GM19193 (cell line): ENCODE measurements around the gene LYSET.

Experiments used
- POLR2A ChIP-seq: IDR thresholded peaks from 4 replicates; pipeline ENCODE4 v1.6.1; 2011; ENCODE audit not compliant: insufficient read depth, insufficient read length; ENCODE audit errors: extremely low read depth

Gene LYSET

DNA sequence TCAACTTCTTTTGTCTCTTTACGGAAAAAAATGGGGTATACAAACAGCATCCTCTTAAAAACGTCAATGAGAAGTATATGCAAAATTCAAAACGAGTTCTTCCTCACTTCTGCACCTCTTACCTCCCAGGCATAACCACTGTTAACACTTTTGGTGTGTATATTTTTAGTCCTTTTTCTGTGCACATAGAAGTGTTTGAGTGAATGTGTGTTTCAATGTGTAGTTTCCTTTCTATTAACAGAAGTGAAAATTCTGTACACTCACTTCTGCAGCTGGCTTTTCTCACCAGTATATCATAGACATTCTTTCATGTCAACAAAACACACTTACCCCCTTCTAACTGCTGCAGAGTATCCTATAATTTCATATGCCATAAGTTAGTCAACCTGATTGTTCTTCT lies 27.3 kb downstream of the LYSET start:
- TF ChIP-seq POLR2A, result no peak

DNA sequence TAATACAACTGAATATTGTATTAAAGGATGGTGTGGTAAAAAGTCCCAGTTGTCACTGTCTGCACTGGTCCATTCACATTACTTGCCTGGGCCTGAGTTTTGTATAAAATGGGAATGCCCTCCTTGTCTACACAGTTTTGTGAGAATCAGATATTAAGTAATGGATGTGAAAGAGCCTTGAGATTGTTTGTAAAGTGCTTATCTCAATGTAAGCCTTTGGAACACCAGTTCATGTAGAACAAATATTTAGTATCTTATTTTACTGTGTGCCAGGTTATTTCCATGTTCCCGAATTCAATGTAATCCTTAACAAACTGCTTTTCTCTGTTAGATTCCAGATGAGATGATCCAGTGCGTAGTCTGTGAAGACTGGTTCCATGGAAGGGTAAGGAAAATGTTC lies 29.5 kb downstream of the LYSET start:
- TF ChIP-seq POLR2A, result no peak

DNA sequence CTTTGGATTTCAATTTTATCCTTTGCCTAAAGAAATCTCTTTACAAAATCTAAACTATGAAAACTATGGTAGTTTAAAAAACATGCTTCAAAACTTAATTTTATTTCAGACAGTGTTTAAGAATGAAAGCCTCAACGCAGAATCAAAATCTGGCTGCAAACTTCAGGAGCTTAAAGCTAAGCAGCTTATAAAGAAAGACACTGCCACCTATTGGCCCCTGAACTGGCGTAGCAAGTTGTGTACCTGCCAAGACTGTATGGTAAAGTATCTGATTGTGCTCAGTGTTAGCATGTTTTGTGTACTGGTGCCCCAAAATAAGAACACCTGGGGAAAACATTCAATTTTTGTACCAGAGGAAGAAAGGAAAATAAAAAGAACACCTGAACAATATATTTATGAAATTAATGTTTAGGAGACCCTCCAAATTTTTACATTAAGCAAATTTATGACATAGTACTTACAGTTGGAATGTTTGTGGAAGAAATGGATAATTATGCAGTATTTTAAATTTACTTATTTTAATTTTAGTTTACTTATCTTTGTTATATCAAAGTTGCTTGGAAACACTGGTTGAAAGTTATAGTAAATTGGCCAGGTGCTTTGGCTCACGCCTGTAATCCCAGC lies 34.1 kb downstream of the LYSET start:
- no peak for TF ChIP-seq POLR2A

DNA sequence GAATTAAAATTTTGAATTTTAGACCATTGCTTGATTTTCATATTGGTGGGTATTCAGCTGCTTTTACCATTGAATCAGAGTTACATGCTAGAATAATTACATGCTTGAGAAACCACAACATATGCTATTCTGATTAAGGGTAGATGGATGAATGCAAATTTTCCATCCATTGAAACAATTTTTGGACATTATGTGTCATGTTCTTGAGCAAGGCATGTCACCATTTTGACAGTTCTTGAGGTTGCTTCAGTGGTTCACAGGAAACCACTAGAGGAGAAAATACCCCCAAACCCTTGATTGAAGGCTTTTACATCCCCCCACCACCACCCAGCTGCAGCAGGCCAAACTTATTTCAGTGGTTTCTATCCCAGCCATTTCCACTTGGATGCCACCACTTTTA lies 35.4 kb downstream of the LYSET start:
- no peak for TF ChIP-seq POLR2A

DNA sequence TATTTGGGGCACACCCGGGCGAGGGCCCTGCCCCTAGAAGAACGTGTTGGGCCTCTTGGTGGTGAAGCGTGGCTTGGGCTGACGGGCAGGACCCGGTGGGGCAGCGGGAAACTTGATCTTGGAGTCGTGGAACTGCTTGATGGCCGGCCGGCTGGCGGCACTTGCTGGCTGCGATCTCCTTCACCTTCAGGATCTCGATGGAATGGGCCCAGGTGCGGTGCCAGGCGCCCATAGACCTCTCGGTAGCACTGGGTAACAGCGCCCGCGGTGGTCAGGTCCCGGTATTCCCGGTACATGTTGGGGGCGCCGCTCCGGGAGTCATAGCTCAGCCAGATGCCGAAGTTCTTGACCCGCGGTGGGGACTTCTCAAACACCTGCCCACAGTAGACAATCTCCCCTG lies 38.4 kb downstream of the LYSET start:
- no peak for TF ChIP-seq POLR2A

DNA sequence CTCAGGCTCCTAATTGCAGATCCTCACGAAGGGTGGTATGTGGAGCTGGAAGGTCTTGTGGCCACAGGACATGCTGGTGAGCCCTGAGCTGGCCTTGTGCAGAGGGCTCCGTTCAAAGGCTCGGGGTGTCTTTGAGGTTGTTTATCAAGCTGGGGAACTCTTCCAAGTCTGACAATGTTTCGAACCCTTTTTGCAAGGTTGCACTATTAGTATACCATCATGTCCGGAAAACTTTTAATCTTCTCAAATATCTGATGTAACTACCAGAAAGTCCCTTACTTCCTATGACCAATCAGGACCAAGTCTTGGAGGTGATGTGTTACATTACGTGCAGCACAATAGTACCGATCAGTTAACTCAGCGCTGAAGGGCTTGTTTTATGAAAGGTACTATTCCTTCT lies 43.4 kb downstream of the LYSET start:
- TF ChIP-seq POLR2A, result no peak

DNA sequence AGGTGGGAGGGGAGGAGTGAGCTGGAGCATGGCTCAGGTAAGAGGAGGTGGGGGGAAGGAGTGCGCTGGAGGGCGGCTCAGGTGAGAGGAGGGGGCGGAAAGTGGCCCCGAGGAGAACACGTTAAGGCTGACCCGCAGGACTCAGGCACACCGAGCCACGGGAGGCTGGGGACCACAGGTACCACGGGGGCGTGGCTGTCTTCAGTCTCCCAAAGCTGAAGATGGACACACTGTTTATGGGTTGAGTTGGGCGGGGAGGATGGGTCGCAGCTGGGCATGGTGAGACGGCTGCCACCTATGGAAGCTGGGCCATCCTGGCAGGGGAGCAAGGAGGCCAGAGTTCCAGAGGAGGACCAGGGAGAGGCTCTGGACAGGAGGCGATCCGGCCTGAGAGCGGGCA lies 45.4 kb downstream of the LYSET start:
- TF ChIP-seq POLR2A, result no peak

DNA sequence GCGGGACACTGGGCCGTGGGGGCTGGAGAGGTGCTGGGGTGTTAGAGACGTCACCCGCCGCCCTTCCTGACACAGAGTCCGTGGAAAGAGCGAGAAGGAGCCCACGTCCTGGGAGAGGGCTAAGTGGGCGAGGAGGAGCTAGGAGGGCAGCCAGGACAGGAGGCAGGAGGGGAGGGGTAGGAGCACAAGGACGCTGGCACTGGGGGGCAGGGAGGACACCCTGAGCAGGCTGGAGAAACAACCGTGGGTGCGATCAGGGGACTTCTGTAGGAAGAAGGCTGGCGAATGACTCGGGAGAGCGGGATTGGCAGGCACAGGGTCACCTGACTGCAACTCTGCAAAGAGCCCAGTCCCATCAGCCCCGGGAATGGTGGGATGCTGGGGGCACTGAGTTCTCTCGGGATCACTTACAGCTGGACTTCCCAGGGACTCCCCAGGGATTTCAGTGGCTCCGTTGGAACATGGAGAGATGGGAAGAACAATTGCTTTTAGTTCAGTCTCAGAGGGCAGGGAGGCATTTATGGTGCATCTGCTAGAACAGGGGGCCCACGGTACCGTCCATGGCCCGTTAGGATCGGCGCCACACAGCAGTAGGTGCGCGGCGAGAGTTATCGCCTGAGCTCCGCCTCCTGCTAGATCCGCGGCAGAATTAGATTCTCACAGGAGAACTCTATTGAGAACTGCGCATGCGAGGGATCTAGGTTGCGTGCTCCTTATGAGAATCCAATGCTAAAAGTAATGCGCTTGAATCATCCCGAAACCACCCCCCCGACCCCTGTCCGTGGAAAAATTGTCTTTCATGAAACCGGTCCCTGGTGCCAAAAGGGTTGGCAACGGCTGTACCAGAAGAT lies 46.2 kb downstream of the LYSET start:
- TF ChIP-seq POLR2A, result no peak

DNA sequence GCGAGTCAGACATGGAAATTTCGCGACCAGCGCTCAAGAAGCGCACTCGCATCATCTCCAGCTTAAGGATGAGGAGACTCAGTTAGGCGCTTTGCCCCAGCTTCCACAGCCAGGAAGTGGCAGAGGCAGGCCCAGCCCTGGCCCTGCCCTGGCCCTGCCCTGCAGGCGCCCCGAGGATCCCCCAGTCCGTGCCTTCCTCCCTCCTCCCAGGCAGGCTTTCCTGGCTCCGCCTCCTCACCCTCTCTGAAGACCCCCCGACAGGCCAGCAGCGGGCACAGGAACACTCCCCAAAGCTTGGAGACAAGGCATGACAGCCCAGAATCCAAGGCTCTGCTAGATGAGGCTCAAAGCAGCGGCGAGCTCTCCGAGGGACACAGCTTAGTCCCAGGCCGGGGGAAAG lies 47.0 kb downstream of the LYSET start:
- TF ChIP-seq POLR2A, result no peak

DNA sequence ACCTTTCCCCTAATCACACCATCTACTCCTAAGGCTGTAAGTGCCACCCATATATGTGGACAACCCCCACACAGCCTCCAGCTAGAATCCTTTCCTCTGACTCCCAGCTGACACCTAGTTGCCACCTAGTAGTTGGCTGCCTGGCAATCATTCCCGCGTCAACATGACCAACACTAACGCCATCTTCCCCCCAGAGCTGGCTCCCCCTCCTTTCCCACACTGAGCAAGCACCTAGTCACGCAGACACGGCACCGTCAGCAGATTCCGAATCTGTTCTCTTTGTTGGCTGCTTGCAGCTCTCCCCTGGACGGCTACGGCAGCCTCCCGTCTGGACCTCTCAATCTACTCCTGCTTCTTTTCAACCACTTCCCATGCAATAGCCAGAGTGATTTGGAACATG lies 49.7 kb downstream of the LYSET start:
- no peak for TF ChIP-seq POLR2A
